ENCODE data around the gene EPPIN.

Gene EPPIN

DNA sequence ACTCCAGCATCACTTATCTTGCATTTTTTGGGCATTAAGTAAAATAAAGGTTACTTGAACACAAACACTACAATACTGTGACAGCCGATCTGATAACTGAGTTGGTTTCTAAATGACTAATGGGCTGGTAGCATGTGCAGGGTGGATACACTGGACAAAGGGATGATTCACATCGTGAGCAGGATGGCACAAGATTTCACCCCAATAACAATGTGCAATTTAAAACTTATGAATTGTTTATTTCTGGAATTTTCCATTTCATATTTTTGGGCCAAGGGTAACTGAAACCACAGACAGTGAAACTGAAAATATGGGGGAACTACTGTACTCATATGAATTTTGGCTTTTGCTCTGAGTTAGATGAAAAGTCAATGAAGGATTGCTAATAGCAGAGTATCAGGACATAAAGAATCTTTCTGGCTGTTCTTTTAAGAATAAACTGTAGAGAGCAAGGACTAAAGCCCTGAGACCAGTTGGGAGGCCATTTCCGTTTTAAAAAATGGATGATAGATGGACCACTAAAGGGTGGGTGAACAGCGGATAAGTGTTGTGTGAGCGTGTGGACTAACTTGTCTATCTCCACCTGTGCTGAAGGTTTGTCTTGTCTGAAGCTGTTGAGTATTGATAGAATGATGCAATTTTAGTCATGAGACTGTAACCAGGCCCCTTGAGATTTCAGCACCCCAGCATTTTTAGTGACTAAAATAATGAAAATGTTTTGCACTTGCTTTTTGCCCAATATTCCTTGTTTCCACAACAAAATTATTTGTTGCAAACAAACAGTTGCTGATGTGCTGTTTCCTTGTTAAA, 40.0 kb downstream of the EPPIN start:
- no CpG with 5 or more reads among the region's 5 CpGs for WGBS (ENCODE audit: insufficient coverage, insufficient read length)
- Histone ChIP-seq H3K9me3 (ENCODE audit: control insufficient read depth, insufficient read depth, low read length) (no peaks in the 10 kb centered on the region), H3K27me3 (ENCODE audit: control insufficient read depth, insufficient read depth, low read length) (no peaks in the 10 kb centered on the region), H3K4me1 (ENCODE audit: control insufficient read depth, insufficient read depth, low read length) (no peaks in the 10 kb centered on the region), H3K27ac (ENCODE audit: low read length) (no peak overlapping the region), H3K36me3 (ENCODE audit: control insufficient read depth, insufficient read depth, low read length) (no peaks in the 10 kb centered on the region), H3K4me3 (ENCODE audit: low read length) (no peak overlapping the region)
- no peak for DNase-seq (ENCODE audit: low read depth, low spot score)

DNA sequence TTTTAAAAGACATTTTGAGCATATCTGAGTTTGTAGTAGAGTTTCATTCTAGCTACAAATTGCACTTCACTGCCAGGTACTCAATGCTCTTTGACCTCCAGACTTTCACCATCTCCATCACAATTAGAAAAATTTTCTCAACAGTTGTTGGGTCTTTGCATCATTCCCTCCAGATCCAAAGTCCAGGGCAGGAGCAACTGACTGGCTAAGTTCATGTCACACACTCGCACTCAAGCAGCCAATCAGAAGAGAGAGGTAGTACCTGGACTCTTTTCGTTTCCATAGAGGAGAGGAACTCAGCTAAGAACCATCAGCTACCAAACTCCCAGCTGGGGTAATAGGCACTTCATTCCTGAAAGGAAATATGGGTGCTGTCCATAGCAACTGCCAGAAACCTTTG, 40.8 kb downstream of the EPPIN start:
- Histone ChIP-seq H3K4me1 (ENCODE audit: control insufficient read depth, insufficient read depth, low read length) (no peaks in the 10 kb centered on the region), H3K27ac (ENCODE audit: low read length) (no peak overlapping the region), H3K36me3 (ENCODE audit: control insufficient read depth, insufficient read depth, low read length) (no peaks in the 10 kb centered on the region), H3K27me3 (ENCODE audit: control insufficient read depth, insufficient read depth, low read length) (no peaks in the 10 kb centered on the region), H3K9me3 (ENCODE audit: control insufficient read depth, insufficient read depth, low read length) (no peaks in the 10 kb centered on the region), H3K4me3 (ENCODE audit: low read length) (no peak overlapping the region)
- DNase-seq (ENCODE audit: low read depth, low spot score), result no peak
- no CpG with 5 or more reads among the region's 2 CpGs for WGBS (ENCODE audit: insufficient coverage, insufficient read length)

- Histone ChIP-seq H3K4me3 (ENCODE audit: low read length) (no peak overlapping the region), H3K36me3 (ENCODE audit: control insufficient read depth, insufficient read depth, low read length) (no peaks in the 10 kb centered on the region), H3K27me3 (ENCODE audit: control insufficient read depth, insufficient read depth, low read length) (no peaks in the 10 kb centered on the region), H3K9me3 (ENCODE audit: control insufficient read depth, insufficient read depth, low read length) (no peaks in the 10 kb centered on the region), H3K4me1 (ENCODE audit: control insufficient read depth, insufficient read depth, low read length) (no peaks in the 10 kb centered on the region), H3K27ac (ENCODE audit: low read length) (no peak overlapping the region)
- no peak for DNase-seq (ENCODE audit: low read depth, low spot score)
- WGBS (ENCODE audit: insufficient coverage, insufficient read length), result no CpG with 5 or more reads among the region's 2 CpGs
Measured at GRCh38 chr20:45503403-45503802, 43.8 kb downstream of the EPPIN start.

GRCh38 chr20:45502561-45502960, 44.6 kb downstream of the EPPIN start:
- no peaks in the 10 kb centered on the region for H3K9me3 ChIP-seq (ENCODE audit: control insufficient read depth, insufficient read depth, low read length)

DNA sequence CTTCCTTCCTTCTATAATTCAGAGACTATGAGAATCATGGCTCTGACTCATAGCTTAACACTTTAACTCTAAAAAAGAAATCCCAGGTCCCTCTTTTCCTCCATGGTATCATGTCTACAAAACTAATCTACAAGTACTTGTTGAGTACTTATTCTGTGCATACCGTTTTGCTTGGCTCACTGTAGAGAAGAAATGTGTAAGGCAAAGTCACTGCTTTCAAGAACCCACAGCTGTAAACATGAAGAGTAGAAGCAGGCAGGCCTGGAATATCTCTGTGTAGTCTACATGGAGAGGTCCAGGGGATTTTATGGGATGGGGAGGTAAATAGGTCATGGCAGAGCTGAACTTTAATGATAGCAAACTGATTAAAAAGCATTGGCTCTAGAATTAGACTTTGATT, 45.6 kb downstream of the EPPIN start:
- Histone ChIP-seq H3K36me3 (ENCODE audit: control insufficient read depth, insufficient read depth, low read length) (no peaks in the 10 kb centered on the region), H3K4me1 (ENCODE audit: control insufficient read depth, insufficient read depth, low read length) (no peaks in the 10 kb centered on the region), H3K27me3 (ENCODE audit: control insufficient read depth, insufficient read depth, low read length) (no peaks in the 10 kb centered on the region), H3K4me3 (ENCODE audit: low read length) (no peak overlapping the region), H3K27ac (ENCODE audit: low read length) (no peak overlapping the region), H3K9me3 (ENCODE audit: control insufficient read depth, insufficient read depth, low read length) (no peaks in the 10 kb centered on the region)
- no CpG with 5 or more reads among the region's 1 CpG for WGBS (ENCODE audit: insufficient coverage, insufficient read length)
- no peak for DNase-seq (ENCODE audit: low read depth, low spot score)

More at GRCh38 chr20:45502561-45502960, 44.6 kb downstream of the EPPIN start:
- H3K27me3 ChIP-seq (ENCODE audit: control insufficient read depth, insufficient read depth, low read length), result no peaks in the 10 kb centered on the region
- no CpG with 5 or more reads among the region's 1 CpG for WGBS (ENCODE audit: insufficient coverage, insufficient read length)
- no peak for DNase-seq (ENCODE audit: low read depth, low spot score)
- H3K4me3 ChIP-seq (ENCODE audit: low read length), result no peak overlapping the region
- no peaks in the 10 kb centered on the region for H3K36me3 ChIP-seq (ENCODE audit: control insufficient read depth, insufficient read depth, low read length)
- no peak overlapping the region for H3K27ac ChIP-seq (ENCODE audit: low read length)
- H3K4me1 ChIP-seq (ENCODE audit: control insufficient read depth, insufficient read depth, low read length), result no peaks in the 10 kb centered on the region

DNA sequence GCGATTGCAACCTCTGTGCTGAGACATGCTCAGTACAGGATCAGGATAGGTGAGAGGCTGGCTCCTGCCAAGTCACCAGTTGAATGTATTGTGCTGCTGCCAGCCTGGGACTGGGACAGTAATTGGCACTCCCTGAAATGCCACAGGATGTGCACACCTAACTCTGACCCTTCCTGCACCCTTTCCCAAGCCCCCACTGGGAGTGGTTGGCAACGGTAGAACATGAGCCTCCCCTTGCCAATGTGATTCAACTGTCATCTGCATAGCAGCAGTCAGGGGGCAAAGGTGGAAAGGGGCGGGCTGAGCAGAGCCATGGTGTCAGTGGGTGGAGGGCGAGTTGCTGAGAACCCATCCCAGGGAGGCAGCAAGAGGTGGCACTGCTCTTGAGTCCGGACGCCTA, 47.2 kb downstream of the EPPIN start:
- H3K4me3 ChIP-seq (ENCODE audit: low read length), result no peak overlapping the region
- no peaks in the 10 kb centered on the region for H3K9me3 ChIP-seq (ENCODE audit: control insufficient read depth, insufficient read depth, low read length)
- no peak for DNase-seq (ENCODE audit: low read depth, low spot score)
- H3K27me3 ChIP-seq (ENCODE audit: control insufficient read depth, insufficient read depth, low read length), result no peaks in the 10 kb centered on the region
- H3K4me1 ChIP-seq (ENCODE audit: control insufficient read depth, insufficient read depth, low read length), result no peaks in the 10 kb centered on the region
- H3K27ac ChIP-seq (ENCODE audit: low read length), result no peak overlapping the region
- H3K36me3 ChIP-seq (ENCODE audit: control insufficient read depth, insufficient read depth, low read length), result no peaks in the 10 kb centered on the region
- no CpG with 5 or more reads among the region's 6 CpGs for WGBS (ENCODE audit: insufficient coverage, insufficient read length)

- Histone ChIP-seq H3K27me3 (ENCODE audit: control insufficient read depth, insufficient read depth, low read length) (no peaks in the 10 kb centered on the region), H3K36me3 (ENCODE audit: control insufficient read depth, insufficient read depth, low read length) (no peaks in the 10 kb centered on the region), H3K4me3 (ENCODE audit: low read length) (no peak overlapping the region), H3K27ac (ENCODE audit: low read length) (no peak overlapping the region), H3K9me3 (ENCODE audit: control insufficient read depth, insufficient read depth, low read length) (no peaks in the 10 kb centered on the region), H3K4me1 (ENCODE audit: control insufficient read depth, insufficient read depth, low read length) (no peaks in the 10 kb centered on the region)
- WGBS (ENCODE audit: insufficient coverage, insufficient read length), result no CpG with 5 or more reads among the region's 3 CpGs
- DNase-seq (ENCODE audit: low read depth, low spot score), result no peak
Measured at GRCh38 chr20:45497971-45498494, 49.2 kb downstream of the EPPIN start.

GRCh38 chr20:45496166-45496565, 51.0 kb downstream of the EPPIN start:
- no peaks in the 10 kb centered on the region for H3K27me3 ChIP-seq (ENCODE audit: control insufficient read depth, insufficient read depth, low read length)
- H3K36me3 ChIP-seq (ENCODE audit: control insufficient read depth, insufficient read depth, low read length), result no peaks in the 10 kb centered on the region
- WGBS (ENCODE audit: insufficient coverage, insufficient read length), result no CpG with 5 or more reads among the region's 3 CpGs
- no peak overlapping the region for H3K27ac ChIP-seq (ENCODE audit: low read length)
- no peak for DNase-seq (ENCODE audit: low read depth, low spot score)
- H3K4me1 ChIP-seq (ENCODE audit: control insufficient read depth, insufficient read depth, low read length), result no peaks in the 10 kb centered on the region
- no peaks in the 10 kb centered on the region for H3K9me3 ChIP-seq (ENCODE audit: control insufficient read depth, insufficient read depth, low read length)
- H3K4me3 ChIP-seq (ENCODE audit: low read length), result no peak overlapping the region

DNA sequence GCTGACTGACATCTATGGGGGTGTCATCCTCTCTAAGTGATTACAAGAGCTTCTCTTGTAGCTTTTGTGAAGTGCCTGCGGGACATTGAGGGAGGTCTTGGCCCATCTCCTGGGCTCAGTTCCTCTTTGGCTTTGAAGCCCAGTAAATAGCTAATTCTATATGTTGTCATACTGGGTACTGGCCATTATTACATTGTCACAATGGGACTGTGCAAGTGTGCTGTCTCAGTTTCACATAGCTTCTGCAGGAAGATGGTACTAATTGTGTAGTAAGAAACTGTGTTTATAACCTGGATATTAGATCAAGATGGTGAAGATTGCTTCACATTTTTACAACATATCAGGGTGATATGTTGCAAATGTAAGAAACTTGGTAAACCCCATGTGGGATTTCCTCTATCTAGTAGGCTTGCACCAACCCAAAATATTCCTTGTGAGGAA, 51.7 kb downstream of the EPPIN start:
- Histone ChIP-seq H3K4me3 (ENCODE audit: low read length) (no peak overlapping the region), H3K9me3 (ENCODE audit: control insufficient read depth, insufficient read depth, low read length) (no peaks in the 10 kb centered on the region), H3K27me3 (ENCODE audit: control insufficient read depth, insufficient read depth, low read length) (no peaks in the 10 kb centered on the region), H3K36me3 (ENCODE audit: control insufficient read depth, insufficient read depth, low read length) (no peaks in the 10 kb centered on the region), H3K4me1 (ENCODE audit: control insufficient read depth, insufficient read depth, low read length) (no peaks in the 10 kb centered on the region), H3K27ac (ENCODE audit: low read length) (no peak overlapping the region)
- DNase-seq (ENCODE audit: low read depth, low spot score), result no peak
- no CpG with 5 or more reads among the region's 1 CpG for WGBS (ENCODE audit: insufficient coverage, insufficient read length)
